Fibroblast of gingiva (primary cell): Measurements from ENCODE around the gene NFIB.

ENCODE experiments used
- DNase-seq: peaks from one replicate; pipeline ENCODE4 v3.0.0-alpha.2; 2011; ENCODE audit warnings: low read depth

The NFIB gene

DNA sequence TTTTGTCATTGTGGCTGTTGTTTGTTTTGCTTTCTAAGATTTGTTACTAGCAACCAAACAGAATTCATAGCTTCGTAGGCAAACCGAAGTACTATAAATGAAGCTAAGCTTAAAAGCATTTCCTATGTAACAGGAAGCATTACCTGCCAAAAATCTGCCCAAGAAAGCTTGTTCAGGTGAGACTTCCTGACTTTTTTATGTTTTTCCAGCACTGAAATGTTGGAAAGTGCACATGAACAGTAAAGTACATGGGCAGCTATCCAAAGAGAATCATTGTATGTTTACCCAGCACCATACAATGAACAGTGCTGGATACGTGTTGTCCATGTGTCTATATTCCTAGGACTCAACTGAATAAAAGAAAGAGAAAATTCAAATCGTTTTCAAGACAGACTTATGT is 247.1 kb downstream of the NFIB start:
- no peak for DNase-seq

DNA sequence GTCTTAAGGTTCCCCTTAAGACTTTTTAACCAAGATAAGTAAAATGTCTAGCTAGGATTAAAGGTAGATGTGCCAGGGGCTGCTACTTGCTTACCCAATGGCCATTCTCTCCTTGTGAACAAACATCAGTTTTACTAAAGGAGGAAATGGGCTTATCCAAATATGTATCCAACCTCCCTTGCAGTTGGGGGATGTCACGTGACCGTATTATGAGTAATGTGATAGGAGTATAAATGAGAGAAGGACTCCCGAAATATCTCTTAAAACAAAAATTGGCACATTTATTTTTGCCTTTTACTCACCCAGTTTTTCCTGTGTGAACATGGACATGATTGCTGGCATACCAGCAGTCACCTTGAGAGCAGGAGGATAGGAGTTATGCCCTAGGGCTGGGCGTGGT is 247.9 kb downstream of the NFIB start:
- DNase-seq, result no peak

DNA sequence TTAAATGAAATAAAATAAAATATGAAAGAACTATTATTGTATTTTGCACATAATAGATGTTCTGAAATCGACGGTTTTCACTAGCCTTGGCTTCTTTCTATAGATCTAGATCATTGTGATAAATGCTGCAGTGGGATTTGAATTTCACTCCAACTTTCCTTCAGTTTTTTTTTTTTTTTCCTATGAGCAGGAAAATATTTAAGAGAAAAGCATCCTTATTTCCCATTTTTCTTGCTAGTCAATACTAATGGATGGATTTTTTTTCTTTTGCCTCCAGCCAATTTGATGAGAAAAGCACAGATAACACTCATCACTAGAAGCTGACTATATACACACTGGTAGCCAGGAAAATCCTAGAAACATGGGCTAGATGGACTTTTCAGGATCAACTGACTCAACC is 249.0 kb downstream of the NFIB start:
- no peak for DNase-seq

DNA sequence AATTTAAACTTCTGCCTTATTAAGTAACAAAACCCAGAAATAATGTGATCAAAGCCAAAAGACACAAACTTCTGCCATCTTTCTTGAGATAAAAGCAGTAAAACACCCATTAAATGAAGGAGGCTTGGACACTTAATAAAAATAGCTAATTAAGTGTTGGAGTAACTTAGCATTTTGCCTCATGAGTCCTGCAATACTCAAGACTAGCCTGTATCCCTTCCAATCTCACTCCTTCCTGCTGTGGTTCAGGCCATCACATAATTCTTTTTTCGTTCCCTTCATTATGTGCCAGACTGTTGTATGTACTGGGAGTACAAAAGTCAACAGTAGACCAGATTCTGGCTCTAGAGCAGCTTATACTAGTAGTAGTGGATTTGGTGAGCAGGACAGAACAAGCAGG is 250.2 kb downstream of the NFIB start:
- DNase-seq, result no peak

DNA sequence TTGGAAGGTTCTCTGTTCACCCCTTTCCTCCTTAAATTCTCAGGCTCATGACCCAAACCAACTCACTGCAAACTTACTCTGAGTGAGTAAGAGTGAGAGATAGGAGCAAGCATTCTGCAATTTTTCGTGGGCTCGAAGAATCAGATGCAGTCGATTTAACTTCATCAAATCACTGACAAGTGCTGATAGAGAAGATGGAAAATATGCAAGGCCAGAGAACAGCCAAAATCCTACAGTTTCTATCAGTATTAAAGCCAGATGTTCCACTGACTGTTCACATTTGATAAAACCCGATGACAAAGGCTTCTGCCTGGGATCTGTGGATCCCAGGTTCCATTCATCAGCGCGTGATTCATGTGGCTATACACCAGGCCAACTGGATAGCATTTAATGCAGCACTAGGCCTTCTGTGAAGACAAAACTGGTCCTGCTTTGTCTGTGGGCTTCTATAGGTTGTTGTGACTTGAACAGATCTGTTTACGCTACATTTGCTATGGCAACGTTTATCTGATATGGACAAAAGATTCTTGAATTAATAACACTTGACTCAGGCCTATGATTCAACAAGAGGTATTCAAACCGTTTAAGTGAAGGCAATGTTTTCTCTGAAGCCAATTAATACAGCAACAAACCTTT is 251.2 kb downstream of the NFIB start:
- DNase-seq, result no peak

DNA sequence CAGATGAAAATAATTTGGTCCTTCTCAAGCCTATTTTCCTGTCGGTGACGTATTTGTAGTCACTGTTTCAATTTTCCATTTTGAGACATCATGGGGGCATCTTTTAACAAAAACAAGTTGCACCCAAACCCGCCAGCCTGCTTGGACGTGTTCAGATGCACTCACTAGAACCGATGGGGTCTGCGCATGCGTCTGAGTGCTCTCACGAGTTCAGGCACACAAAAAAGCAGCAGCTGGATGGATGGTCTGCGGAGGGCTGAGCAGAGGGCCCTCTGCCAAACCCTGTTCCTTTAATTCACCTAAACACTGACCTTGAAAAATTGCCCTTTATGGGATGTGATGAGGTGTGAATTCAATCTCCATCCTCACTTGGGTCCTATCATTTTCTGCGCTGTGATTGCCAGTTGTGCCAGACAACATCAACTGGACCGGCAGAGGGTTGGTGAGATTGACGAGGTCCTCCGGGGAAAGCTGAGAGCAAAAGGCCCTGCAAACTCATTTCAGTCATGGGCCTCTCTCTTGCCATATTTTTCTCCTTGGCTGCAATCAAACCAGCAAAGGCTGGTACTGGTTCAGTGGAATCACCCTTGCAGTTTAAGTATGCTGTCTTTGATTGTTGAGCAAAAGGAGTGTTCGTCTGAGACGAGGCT is 251.9 kb downstream of the NFIB start:
- DNase-seq, result no peak

DNA sequence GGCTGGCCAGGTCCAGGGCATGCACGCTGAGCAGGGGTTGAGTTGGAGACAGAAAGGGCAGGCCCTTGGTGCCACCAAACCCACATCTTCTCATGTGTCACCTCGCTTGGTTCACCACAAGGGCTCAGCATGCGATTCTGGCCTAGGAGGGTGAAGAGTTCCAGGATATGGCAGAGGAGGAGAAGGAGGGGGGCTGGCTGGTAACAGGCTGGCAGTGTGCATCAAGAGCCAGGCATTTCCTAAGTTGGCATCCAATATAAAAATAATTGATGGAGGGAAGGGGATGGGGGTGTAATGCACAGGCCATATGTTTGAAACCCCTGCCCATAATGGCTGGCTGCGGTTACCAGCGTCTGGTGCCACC is 255.6 kb downstream of the NFIB start:
- DNase-seq, result no peak

DNA sequence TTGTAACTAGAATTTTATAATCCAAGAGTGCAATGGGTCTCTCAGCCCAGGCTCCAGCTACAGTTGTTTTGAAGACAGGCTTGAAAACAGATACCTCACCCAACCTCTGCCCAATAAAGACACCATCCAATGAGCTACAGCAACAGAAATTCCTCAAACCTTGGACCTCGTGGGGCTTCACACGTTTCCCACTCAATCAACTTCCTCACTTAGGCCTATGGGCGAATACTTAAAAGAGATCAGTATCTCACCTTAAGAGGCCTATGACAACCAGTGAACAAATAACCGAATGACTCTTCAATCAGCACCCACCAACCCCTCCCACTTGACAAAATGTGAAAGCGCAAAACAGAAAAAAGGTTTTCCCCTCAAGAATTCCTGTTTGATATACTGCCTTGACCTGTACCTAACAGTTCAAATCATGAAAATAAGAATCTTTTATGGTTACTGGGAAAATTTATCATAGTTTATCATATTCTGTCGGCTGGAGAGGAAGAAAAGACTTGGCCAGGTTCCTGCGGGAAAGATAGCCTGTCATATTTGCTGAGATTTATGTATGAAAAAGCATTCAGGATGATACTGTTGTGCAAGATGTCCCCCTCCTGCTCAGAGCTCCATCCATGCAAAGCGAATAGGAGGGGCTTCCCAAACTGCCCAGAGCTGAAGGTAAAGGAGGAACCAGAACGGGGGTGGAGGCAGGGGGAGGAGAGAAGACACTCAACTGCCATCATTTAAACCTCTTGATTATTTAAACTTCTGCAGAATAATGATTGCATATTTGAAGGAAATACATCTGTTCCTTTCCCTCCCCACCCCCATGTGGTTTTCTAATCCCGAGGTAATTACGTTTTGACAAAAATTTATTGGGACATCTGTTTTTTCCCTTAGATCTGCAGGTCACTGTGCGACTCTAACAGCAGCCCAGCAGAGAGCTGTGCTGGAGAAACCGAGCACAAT is 256.3 kb downstream of the NFIB start:
- DNase-seq, result no peak

DNA sequence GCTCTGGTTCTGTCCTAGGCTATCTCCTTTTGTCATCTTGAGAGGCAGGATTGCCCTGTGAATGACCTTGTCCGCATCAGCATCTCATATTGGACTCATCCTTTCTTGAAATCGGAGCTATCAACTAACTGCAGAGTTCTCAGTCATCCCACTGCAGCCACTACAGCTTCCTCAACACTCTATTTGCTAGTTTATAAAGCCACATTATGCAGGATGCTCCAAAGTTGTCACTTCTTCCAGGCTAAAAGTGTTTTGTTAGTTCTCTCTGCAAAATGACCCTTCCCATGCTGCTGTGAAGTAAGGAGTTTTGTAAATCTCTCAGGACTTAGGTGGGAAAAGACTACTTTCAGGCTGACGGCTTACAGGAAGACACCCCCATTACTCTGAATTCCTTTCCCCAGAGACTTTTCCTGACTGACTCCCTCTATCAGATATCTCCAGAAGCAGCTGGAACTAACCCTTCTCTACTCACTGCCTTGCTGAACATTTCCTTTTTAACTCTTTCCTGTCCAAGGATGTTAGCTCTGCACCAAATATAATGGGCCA is 257.6 kb downstream of the NFIB start:
- no peak for DNase-seq

DNA sequence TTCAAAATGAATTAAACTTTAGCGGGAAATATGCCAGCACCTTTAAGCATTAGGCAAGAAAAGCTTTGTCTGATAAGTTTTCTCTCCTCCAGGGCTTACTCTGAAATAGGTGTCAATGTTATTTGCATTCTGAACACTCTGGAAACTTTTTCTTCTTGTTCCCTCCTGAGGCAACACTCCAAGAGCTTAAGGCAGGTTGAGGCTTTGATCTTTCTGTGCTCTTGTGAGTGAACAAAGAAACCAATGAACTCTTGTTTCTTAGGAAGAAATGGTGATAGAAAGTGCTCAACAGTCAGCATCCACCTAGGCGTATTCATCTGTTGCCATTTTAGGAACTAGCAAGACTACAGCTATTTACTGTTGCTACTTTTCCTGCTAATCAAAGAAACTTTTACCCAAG is 259.8 kb downstream of the NFIB start:
- no peak for DNase-seq

DNA sequence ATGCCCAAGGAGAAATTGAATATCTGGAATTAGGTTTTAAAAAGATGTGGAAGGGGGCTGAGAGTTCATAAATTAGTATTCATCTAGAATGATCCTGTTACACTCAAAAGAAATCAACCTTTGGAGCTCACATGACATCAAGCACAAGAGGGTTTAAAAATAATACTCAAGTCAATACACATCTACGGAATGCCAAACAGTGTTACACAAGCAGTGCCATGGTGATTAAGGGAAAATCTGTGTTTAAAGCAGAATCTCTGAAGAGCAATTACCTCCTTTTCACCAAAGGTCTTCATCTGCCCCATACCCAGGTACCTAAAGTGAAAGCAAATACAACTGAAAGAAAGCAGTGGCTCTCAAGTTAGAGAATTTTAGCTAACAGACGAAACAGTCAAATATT is 261.6 kb downstream of the NFIB start:
- DNase-seq, result no peak

DNA sequence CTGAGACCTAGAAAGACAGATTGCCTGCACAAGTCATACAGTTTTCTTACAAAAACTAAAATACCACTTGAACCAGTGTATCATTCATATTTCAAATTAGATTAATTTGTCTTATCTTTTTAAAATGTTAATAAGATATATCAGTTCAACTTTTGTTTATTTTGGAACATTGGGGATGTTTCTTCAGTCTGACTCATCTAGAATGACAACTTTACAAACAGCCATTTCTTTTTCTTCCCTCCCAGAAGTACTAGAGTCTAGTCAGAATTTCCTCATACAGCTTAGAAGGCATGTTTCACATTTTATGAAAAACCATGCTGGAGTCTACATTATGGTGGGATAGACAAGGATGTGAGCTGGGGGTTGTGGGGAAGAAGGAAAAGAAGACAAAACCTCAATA is 262.5 kb downstream of the NFIB start:
- no peak for DNase-seq

DNA sequence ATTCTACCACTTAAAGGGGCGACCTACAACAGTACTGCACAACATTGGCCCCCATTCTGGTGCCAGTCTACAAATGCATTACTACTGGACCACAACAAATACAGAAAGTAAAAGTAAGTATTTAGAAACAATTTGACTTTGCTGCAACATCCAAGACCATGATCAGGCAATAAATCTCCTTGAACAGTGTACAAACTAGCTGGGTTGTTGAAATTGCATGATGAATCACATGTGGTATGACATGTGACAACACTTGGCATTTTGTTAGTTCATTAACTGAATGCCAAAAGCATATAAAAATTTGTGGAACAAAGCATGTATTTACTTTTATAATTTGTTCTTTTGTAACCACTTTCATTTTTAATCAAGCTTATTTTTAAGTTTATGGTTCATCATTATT is 270.5 kb downstream of the NFIB start:
- DNase-seq, result peak; percentile 28

DNA sequence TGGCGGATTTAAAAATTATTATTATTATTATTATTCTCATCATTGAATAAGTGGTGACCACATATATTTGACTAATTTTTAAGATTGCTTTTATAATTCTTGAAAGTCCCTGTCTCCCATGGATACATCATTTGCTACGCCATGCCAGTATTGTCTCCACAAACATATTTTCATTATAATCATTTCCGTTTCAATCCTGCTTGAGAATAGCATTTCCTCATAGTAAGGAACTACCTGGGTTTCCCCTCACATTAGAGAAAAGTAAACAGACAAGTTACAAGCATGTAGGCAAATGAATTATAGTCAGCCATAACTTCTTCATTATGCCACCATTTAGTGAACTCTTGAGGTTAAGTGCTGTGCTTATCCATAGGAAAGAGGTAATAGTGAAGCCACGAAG is 276.6 kb downstream of the NFIB start:
- DNase-seq, result no peak

DNA sequence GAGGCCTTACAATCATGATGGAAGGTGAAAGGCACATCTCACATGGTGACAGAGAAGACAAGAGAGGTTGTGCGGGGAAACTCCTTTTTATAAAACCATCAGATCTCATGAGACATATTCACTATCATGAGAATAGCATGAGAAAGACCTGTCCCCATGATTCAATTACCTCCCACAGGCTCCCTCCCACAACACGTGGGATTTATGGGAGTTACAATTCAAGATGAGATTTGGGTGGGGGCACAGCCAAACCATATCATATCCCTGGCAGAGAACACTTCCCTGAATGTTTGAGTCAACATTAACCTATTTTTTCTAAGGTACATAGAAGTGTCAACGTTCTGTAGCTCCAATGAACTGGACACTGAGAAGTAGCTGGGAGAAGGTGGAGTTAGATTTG is 280.9 kb downstream of the NFIB start:
- DNase-seq, result no peak
